HG03342 (cell line): Measurements from ENCODE around the gene CCDC28A.
"Not testable (repeated sequence)": the region's sequence is repeated elsewhere in the genome, so short reads cannot be mapped to it uniquely, and the experiment has no call there.

Experiments used
- ATAC-seq: cut with Tn5 transposase; IDR thresholded peaks from one replicate; pipeline ENCODE4 v1.9.1; 2021; ENCODE audit warnings: mild to moderate bottlenecking, moderate library complexity; ENCODE audit not compliant: unreplicated experiment

CCDC28A gene

DNA sequence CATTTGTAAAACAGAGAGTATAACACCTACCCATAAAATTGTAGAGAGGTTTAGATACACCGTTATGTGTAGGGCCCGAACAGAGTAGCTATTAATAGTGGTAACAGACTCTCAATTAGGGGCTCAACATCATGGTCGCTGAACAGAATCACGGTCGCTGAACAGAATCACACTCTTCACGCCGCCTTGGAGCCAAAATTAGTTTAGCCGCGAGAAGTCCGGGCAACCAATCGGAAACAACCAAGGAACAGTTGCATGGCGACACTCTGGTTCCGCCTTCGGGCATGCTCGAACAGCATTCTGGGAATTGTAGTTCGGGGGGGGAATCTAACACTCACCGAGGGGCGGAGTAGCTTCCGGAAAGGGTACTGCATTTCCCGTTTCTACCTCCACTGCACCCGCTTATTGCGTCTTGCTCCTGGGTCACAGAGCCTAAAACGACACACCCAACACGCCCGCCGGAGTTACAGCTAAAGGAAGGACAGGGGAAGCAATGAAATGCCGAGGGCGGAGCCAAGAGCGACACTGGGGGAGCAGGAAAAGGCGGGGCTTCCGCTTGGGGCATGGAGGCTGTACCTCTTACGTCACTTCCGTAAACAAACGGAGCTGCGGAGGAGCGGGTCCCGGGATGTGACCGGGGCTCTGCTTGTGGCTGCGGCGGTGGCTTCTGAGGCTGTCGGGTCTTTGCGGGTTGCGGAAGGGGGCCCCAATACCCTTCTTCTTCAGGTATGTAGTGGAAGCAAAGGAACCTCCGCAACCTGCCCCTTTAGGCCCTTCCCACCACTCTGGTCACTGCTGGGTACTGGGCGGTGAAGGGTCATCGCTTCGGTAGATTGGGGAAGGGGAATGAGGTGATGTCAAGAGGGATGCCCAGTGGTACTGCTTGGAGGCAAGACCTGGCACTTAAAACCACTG lies at the start of gene CCDC28A:
TSS of gene CCDC28A (plus strand) at position 593 of the 915 bp plus-strand sequence. CDS start 2,352 bp downstream, outside the sequence.
- peak; percentile 90 for ATAC-seq

DNA sequence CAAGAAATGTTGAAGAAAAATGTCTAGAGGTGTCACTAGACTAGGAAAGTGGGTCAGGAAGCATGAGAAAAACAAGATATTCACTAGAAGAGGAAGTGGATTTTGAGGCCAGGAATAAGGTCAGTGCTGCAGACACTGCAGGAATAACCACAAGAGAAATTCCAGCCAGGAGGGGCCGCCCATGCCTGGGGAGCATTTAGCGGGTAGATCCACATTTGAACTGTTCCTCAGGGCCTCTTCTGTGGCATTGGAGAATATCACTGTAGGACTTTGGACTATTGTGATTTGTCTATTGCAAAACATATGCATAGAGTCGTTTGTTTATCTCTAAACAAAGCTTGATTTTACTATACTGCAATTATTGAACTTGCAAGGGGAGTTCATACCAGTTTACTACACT lies 49.6 kb upstream of the CCDC28A start:
- ATAC-seq = no peak

- ATAC-seq = no peak
These were observed 47.4 kb upstream of the CCDC28A start for GRCh38 chr6:138726066-138726756.

GRCh38 chr6:138726757-138727097 lies 46.8 kb upstream of the CCDC28A start:
- ATAC-seq = no peak

DNA sequence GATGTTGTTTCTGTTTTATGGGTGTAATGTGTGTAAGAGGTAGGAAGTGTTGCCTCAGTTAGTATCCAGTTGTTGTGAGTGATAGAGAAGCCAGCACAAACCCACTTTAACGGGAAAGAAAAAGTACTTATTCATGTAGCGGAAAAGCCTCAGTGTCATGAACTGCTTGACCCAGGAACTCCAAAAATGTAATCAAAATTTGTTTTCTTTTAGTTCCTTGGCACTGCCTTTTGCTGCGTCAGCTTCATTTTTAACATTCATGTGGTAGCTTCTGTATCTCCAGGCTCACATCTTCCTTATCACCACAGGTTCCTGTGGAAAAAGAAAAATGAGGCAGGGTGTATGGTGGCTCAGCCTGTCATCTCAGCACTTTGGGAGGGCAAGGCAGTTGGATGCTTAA lies 46.4 kb upstream of the CCDC28A start:
- no peak for ATAC-seq

DNA sequence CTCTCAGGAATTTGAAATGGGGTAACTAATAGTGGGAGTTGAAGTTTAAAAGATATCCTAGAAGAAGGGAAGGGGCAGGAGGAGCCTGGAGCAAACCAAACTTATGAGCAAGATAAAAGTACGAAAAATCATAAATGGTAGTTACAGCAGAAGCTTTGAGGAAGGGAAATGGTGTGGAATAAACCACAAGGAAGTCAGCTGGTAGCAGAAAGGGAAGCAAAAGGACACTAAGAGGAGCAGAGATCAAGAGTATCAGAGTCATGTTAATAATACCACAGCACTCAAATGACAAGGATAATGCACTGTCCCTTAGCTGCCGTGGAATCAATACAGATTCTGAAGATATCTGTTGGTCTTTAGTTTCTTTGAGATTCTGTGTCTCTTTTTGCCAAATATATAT lies 44.9 kb upstream of the CCDC28A start:
- ATAC-seq = no peak

- ATAC-seq = not testable (repeated sequence)
These were observed 43.5 kb upstream of the CCDC28A start for GRCh38 chr6:138730037-138730436.

DNA sequence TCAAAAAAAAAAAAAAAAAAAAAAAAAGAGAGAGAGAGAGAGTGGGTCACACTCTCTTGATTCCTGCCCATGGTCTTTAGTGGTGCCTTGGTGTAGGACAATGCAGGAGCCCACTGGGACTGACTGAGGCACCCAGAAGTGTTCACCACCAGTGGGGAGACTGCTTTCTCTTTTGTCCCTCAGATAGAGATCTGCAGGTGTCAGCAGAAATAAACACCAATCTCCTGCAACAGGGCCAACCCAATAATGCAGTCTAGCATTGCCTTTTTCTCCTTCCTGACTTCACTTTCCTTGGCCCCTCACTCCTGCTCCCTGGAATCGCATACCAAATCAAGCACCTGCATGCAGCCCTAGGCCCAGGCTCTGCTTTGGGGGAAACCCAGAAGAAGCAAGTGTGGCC lies 39.0 kb upstream of the CCDC28A start:
- ATAC-seq = no peak

DNA sequence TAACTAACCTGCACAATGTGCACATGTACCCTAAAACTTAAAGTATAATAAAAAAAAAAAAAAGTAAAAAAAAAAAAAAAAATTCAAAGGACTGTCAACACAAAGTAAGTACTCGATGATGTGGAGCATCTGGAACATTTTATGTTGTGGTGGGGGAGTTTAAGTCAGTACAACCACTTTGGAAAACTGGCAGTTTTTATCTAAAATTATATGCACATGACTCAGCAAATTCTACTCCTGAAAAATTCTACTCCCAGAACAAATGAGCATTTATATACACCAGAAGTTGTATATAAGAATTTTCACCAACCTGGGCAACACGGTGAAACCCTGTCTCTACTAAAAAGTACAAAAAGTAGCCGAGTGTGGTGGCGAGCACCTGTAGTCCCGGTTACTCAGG lies 36.9 kb upstream of the CCDC28A start:
- no peak for ATAC-seq

- no peak for ATAC-seq
These were observed 21.6 kb upstream of the CCDC28A start for GRCh38 chr6:138752017-138752416.

- ATAC-seq = no peak
These were observed 16.4 kb upstream of the CCDC28A start for GRCh38 chr6:138757136-138757535.

DNA sequence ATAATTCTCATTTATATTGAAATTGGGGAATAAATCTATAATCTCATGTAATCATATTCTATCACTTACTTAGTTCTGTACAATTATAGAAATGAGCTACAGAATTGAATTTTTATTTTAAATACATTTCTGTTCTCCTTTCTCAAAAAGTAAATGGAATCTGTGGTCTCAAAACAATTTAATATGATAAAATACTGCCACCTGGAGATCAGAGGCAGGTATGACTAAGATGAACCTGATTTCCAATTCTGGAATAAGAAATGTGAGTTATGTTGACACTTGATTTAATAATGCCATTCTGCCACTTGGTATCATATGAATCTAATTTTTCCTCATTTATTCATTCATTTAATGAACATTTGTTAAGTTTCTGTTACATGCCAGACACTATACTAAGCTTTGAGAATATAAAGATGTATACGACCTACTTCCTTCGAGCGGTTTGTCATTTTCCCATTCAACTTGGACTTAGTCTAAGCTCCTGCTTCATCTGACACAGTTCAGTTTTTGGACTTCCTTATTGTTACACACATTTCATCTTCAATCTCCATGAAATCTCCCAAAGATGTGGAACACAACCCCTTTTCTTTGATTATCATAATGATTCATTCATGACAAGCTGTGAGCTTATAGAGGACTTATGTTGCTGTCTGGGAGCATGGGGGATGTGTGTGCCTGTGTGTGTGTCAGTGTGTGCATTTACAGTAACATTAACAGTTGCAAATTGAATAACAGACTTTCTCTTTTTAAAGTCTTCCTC lies 7.5 kb upstream of the CCDC28A start:
- ATAC-seq = no peak

- ATAC-seq = no peak
These were observed 4.4 kb upstream of the CCDC28A start for GRCh38 chr6:138769102-138769676.

GRCh38 chr6:138772596-138773176 lies 883 bp upstream of the CCDC28A start:
- no peak for ATAC-seq

DNA sequence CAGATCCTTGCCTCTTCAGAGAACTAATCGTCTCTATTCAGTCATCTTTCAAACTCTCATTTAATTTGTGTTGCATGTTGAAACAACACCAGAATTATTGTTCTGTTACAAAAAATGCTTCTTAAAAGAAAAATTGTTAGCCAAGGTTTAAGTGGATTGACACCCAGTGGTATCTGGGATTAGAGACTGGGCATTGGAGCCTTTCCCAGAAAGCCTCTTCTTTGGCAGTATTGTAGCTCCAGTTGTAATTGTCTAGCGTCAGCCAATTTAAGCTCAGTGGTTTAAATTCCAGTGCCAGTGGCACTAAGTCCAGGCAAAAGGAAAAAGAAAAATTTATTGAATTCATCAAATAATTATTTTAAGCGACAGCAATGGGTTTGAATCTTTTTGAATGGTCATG lies 801 bp downstream of the CCDC28A start:
- no peak for ATAC-seq

DNA sequence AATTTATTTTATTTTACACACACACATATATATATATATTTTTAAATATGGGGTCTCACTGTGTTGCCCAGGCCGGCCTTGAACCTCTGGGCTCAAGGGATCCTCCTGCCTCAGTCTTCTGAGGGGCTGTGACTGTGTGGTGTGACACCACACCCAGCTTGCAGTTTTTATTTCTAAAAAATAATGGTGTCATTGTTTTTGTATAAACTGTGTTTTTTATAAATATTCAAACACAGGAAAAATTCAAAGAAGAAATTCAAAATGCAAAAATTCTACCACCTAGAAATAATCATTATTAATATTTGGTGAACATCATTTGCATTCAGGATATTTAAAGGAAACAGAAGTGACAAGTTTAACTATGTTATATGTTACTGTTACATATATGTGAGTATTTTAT lies 3.1 kb downstream of the CCDC28A start:
- ATAC-seq = no peak

DNA sequence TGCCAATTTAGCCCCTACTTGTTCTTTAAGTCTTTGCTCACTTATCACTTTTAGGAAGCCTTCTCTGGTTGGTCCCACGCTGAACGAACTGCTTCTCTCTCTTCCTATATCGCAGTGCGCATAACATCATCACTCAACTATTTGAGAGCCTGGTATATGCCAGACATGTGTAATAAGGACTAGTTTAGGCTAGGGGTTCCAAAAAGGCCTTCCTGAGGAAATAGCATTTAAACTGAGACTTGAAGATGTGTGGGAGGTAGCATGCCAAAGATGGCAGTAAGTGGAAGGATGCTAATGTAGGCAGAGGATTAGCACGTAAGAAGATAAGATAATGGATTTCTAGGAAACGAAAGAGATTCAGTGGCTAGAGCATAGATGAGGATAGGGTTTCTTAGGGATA lies 4.8 kb downstream of the CCDC28A start:
- no peak for ATAC-seq

- ATAC-seq = no peak
These were observed 8.7 kb downstream of the CCDC28A start for GRCh38 chr6:138782243-138782642.

DNA sequence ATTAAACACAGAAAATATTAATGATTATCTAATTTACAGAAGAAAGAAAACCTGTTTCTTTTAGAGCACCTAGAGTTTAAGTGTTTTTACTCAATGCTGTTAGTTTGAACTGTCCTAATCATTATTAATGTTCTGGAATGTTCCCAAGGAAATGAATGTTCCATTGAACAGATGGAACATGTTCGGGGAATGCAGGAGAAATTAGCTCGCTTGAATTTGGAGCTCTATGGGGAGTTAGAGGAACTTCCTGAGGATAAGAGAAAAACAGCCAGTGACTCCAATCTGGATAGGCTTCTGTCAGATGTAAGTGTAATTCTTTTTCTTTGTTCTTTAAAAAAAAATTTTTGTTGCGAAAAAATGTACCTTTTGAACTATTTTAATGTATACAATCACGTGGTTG lies 11.5 kb downstream of the CCDC28A start:
- no peak for ATAC-seq

DNA sequence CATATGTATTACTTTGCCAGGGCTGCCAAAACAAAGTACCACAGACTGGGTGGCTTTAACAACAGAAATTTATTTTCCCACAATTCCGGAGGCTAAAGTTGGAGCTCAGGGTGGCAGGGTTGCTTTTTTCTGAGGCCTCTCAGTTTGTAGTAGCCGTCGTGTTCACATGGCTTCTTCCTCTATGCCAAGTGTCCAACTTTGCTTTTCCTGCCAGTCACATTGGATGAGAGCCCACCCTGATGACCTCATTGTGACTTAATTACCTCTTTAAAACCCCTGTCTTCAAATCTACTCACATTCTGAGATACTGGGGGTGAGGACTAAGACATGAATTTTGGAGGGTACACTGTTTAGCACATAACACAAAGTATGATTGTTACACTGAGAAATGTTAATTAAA lies 12.4 kb downstream of the CCDC28A start:
- no peak for ATAC-seq

GRCh38 chr6:138787138-138787537 lies 13.6 kb downstream of the CCDC28A start:
- no peak for ATAC-seq
